NCI-H1930 (cell line): Measurements from ENCODE around the gene PCDH15.

Source experiments
- DNase-seq, 2 experiments: peaks; one replicate each; lab custom pipeline; 2025; lab: John Stamatoyannopoulos, UW

The PCDH15 gene

DNA sequence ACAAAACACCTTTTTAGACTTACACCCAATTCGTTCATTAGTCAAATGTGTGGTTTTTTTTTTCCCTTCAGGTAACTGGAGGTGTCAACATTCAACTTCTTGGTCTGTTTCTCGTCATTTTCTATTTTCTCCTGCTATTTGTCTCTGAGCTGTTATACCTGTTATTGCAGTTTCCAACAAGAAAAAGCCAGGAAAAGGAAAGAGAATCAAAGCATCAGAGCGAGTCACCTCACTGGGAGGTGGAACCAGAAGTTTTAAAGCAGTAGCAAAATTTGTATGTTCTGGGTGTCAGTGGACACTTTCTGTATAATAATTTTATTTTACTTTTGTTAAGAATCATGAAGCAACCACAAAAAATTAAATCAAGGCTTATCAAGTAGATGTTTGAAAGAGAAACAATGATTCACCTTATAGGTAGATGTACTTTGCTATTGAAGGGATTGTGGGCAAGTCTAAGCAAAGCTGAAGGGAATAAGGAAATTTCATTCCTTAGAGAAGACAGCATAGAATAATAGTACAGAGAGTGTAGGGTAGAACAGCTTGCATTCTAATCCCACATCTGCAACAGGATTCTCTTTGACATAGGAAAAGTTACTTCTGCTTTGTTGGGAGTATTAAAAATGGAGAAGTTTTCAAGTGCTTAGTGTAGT, 675.8 kb downstream of the PCDH15 start:
- no peak for DNase-seq

DNA sequence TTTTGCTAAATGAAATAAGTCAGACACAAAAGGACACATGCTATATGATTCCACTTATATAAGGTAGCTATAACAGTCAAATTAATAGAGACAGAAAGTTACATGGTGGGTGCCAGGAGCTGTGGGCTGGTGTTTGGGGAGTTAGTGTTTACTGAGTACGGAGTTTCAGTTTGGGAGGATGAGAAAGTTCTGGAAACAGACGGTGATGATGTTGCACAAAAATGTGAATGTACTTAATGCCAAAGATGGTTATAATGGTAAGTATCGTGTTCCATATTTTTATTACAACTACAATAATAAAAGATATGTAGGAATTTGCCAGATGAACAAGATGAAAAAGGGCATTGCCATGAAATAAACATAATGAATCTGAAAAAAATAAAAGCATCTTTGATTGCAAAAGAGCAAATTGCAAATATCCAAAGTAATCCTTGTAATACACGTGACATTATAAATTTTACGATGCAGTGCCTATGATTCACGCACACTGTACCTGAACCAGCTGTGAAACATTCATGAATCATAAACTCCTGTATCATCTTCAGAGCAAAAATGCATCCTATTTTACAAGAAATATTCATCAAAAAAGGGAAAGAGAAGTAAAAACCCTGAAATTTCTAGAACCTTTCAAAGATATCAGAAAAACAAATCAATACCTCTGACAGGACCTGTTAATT, 676.7 kb downstream of the PCDH15 start:
- no peak for DNase-seq

DNA sequence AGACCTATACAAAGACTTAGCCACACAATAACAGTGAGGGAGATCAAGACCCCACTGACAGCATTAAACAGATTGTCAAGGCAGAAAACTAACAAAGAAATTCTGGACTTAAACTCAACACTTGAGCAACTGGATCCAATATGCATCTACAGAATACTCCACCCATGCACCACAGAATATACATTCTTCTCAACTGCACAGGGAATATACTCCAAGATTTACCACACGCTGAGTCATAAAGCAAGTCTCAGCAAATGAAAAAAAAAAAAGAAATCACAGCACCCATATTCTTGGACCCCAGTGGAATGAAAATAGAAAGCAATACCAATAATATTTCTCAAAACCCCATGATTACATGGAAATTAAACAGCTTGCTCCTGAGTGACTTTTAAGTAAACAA, 680.2 kb downstream of the PCDH15 start:
- DNase-seq, result no peak

GRCh38 chr10:54108961-54109360, 692.1 kb downstream of the PCDH15 start:
- DNase-seq, result no peak

DNA sequence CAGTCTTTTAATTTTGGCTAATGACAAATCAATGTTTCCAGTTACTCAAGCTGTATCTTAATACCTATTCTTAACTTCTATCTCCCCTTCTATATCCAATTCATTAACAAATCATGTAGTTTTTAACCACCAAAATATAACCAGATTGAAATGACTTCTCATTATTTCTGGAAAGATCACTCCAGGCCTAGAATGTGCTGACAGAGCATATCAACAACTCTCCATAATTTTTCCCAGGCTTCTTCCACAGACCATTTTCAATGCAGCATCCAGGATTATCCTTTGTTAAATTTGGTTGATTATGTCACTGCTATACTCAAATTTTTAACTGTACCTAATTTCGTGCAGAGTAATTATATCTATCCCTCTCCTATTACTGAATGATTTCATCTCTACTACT, 704.1 kb downstream of the PCDH15 start:
- DNase-seq, result no peak

GRCh38 chr10:54094321-54094720, 706.7 kb downstream of the PCDH15 start:
- DNase-seq, result no peak

DNA sequence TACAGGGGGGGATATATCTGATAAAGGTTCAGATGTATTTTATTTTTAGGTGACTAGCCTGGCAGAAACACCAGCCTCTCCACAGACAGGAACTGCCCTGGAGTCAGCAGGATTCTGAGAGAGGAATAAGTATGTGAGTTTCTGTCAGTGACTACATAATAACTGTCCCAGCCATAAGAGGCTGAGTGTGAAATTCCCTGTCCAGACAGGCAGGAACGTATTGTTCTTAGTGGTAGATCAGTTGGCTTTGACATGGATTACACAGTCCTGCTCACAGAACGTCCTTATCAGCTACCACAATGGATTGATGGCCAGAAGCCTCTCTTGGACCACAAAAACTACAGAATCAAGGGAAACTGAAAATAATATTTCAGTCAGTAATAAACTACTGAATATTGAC, 709.8 kb downstream of the PCDH15 start:
- no peak for DNase-seq

- no peak for DNase-seq
Measured at GRCh38 chr10:54081950-54082349, 719.1 kb downstream of the PCDH15 start.

- no peak for DNase-seq
Measured at GRCh38 chr10:54067361-54067760, 733.7 kb downstream of the PCDH15 start.

DNA sequence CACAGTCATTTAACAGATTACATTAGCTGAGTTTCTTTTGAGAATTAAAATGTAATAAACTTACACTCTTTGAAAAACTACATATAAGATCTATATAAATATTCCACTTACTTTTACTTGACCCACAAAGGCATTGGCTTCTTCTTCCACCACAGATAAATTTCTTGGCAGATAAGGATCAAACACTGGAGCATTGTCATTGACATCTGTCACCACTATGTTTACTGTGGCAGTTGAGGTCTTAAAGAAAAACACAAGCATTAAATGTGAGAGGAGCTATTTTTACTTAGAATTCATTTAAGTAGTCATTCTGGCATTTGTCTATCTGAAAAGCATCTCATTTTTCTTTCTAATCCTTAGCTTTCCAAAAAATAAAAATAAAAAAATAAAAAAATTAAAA, 734.4 kb downstream of the PCDH15 start:
- DNase-seq, result no peak

GRCh38 chr10:54065106-54065505, 735.9 kb downstream of the PCDH15 start:
- no peak for DNase-seq

DNA sequence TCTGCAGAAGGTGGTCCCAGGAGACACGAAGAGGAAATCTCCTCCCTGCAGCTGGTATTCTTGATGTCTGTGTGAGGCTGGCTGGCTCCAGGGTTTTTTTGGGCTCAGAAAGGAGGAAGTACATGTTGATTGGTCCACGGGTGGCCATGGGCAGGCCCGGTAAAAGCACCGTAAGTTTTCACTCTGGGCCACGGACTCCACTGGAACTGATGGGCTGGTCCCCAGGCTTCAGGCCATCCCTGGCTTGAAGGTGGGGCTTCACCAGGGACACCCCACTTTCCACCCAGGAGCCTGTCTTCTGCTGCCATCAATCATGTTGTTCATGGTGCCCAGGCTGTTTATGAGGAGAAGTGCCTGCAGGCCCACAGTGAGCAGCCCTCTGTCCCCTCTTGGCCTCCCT, 736.8 kb downstream of the PCDH15 start:
- DNase-seq, result no peak

GRCh38 chr10:54063514-54063913, 737.5 kb downstream of the PCDH15 start:
- DNase-seq, result no peak

DNA sequence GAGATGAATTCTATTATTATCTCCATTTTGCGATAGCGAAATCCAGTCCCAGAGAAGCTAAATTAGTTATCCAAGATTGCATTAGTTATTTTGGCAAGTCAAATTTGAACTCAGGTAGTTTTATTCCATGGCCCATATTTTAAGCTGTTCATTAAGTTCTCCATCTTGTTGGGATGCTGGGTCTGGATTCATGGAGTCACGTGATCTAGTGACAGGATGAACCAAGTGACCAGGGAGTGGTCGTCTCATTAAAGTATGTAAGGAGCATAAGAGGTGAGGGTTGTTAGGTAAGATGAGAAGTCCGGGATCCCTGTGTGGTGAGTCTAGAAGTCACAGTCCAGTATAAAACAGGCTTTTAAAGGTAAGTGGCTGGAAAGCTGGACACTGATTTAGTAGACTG, 740.5 kb downstream of the PCDH15 start:
- DNase-seq, result no peak

DNA sequence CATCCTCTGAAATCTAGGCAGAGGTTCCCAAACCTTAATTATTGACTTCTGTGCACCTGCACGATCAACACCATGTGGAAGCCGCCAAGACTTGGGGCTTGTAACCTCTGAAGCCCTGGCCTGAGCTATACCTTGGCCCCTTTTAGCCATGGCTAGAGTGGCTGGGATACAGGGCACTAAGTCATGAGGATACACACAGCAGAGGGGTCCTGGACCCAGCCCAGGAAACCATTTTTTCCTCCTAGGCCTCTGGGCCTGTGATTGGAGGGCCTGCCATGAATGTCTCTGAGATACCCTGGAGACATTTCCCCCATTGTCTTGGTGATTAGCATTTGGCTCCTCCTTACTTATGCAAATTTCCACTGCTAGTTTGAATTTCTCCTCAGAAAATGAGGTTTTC, 743.7 kb downstream of the PCDH15 start:
- DNase-seq, result no peak

DNA sequence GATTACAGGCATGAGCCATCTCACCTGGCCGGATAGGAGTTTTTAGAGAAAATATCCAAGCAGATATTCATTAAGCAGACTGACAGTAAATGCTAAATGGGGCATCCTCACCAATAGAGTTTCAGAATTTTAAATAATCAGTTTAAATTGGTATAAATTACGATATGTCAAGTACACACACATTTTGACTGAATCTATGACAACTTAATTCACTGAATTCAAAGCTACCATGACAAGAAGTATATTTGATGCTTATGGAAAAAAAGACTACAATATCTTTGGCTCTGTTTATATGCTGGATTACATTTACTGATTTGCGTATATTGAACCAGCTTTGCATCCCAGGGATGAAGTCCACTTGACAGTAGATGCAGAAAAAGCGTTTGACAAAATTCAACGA, 774.7 kb downstream of the PCDH15 start:
- no peak for DNase-seq

DNA sequence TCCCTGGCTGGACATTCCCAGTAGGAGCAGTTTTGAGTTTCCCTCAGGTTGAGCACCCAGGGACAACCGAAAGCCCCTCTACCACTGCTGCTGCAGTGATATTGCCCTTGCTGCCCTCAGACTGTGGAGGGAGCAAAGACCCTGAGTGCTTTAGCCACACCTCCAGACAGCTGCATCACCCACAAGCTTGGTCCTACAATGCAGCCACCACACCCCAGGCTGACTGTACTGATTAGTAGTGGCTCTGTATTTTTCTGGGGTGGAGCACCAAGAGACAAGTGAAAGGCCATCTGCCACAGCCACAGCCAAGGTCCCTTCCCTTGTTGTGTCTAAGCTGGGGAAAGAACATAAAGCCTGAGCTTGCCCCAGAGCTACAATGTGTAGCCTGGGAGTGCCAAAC, 789.9 kb downstream of the PCDH15 start:
- DNase-seq, result no peak

DNA sequence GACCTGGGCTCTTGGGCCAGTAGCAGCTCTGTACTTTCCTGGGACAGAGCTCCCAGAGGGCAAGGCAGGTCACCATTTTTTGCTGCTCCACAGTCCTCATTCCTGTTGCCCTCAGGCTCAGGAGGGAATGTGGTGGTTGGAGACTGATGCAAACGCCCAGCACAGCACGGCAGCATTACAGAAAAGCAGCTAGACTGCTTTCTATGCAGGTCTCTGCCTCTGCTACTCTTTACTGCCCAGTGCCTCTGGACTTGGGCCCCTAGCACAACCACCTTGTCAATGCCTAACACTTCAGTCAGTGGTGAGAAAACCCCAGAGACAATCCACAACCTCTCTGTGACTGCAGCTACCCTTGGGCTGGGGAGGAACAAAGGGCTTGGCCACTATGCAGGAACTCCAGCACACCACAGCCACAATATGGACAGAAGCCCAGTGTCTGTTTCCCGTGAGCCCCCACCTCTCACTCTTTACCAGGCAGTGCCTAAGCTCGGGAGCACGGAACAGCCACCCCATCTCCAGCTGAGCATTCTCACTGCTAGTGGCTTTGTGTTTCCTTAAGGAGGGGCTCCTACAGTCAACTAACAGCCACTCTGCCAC, 790.6 kb downstream of the PCDH15 start:
- no peak for DNase-seq

- no peak for DNase-seq
Measured at GRCh38 chr10:54009672-54010071, 791.4 kb downstream of the PCDH15 start.

GRCh38 chr10:54002077-54002476, 799.0 kb downstream of the PCDH15 start:
- DNase-seq, result no peak

DNA sequence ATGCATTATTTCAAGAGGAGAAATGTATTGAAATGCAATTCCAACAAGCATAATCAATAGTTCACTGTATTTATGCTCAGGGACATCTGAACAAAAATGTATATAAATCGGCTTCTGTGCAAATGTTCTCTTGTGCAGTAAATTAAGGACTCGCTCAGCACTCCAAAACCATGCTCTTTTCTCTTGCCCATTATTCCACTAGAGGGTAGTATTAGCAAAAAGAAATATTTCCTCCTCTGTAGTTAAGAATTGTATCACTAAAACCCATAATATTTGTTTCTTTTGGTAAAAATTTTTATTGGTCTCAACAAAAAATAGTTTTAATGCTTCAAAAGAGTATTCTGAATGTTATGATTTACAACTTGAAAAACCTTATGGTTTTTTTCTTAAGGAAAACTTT, 803.1 kb downstream of the PCDH15 start:
- no peak for DNase-seq

DNA sequence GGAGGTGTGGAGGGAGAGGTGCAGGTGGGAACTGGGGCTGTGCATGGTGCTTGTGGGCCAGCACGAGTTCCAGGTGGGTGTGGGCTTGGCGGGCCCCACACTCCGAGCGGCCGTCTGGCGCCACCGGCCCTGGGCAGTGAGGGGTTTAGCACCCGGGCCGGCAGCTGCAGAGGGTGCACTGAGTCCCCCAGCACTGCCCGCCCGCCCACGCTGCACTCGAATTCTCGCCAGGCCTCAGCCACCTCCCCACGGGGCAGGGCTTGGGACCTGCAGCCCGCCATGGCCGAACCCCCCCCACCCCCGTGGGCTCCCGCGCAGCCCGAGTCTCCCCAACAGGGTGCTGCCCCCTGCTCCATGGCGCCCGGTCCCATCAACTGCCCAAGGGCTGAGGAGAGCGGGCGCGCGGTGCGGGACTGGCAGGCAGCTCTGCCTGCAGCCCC, 810.2 kb downstream of the PCDH15 start:
- DNase-seq, result no peak

- DNase-seq, result no peak
Measured at GRCh38 chr10:53983431-53983830, 817.6 kb downstream of the PCDH15 start.

DNA sequence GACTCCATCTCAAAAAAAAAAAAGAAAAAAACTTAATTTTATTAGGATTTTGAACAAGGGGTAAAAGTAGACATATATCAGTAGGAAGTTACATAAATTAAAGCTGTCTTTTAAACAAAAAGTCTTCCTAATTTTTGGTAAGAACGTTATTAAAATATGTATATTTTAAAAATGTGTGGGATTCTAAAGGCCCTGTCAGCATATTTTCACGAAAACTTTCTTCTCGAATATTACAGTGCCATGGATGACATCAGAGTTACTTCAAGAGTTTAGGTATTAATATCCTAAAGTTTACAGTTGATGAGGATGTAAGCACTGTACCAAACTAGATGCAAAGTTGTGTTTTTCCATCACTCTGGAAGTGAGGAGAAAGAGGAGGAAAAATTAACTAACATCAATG, 820.8 kb downstream of the PCDH15 start:
- no peak for DNase-seq
